CD4-positive, CD25-positive, alpha-beta regulatory T cell (primary cell): ENCODE measurements around the gene IL1RAP. TPM values are rescaled to one million over a fixed set of nuclear protein-coding genes. Genes with fewer than 3 reads are reported as not detected.

ENCODE experiments used
- ATAC-seq, 2 donors: fragments of 150-1000 bp; cut with Tn5 transposase; one replicate each; pipeline ENCODE4 v1.10.0; 2021; ENCODE audit warnings: low read depth in 2 of 2, moderate number of reproducible peaks in 2 of 2, moderate library complexity in 1 of 2
- DNase-seq, 3 donors: peaks; one replicate each; pipeline versions ENCODE4 v3.0.0 to v3.0.0-alpha.2; 2012 to 2022; ENCODE audit warnings: mixed read lengths in 1 of 3
- H3K27ac ChIP-seq: one replicate; pipeline ENCODE4 v1.7.0; 2013; ENCODE audit warnings: mild to moderate bottlenecking, low read length; ENCODE audit not compliant: insufficient read depth, poor library complexity, severe bottlenecking
- H3K27me3 ChIP-seq: one replicate; pipeline ENCODE4 v1.7.0; 2013; ENCODE audit warnings: low read length; ENCODE audit not compliant: control insufficient read depth, insufficient read depth
- H3K36me3 ChIP-seq: one replicate; pipeline ENCODE4 v1.7.0; 2013; ENCODE audit warnings: mild to moderate bottlenecking, low read length, moderate library complexity; ENCODE audit not compliant: control insufficient read depth, insufficient read depth
- H3K4me1 ChIP-seq: 2 replicates; pipeline ENCODE4 v1.7.0; 2013; ENCODE audit warnings: mild to moderate bottlenecking, low read length; ENCODE audit not compliant: insufficient read depth, control insufficient read depth, poor library complexity, severe bottlenecking
- H3K4me3 ChIP-seq: one replicate; pipeline ENCODE4 v1.7.0; 2013; ENCODE audit warnings: low read depth, mild to moderate bottlenecking, low read length, moderate library complexity
- H3K9me3 ChIP-seq, 2 experiments: 1 replicate in 1 of 2; 2 replicates in 1 of 2; pipeline ENCODE4 v1.7.0; 2013; ENCODE audit warnings: low read length in 2 of 2, mild to moderate bottlenecking in 1 of 2, moderate library complexity in 1 of 2; ENCODE audit not compliant: control insufficient read depth in 2 of 2
- H3K27ac Mint-ChIP-seq, 3 donors: one replicate each; pipeline ENCODE4 v1.8.0; 2020 to 2022; ENCODE audit warnings: mild to moderate bottlenecking in 3 of 3, mixed read lengths in 3 of 3, moderate library complexity in 2 of 3
- H3K27me3 Mint-ChIP-seq: one replicate; pipeline ENCODE4 v1.8.0; 2022; ENCODE audit warnings: mild to moderate bottlenecking, mixed read lengths
- H3K36me3 Mint-ChIP-seq: one replicate; pipeline ENCODE4 v1.8.0; 2020; ENCODE audit warnings: mixed read lengths
- H3K4me1 Mint-ChIP-seq, 4 donors: one replicate each; pipeline ENCODE4 v1.8.0; 2020 to 2022; ENCODE audit warnings: mixed read lengths in 4 of 4, mild to moderate bottlenecking in 1 of 4
- H3K4me3 Mint-ChIP-seq, 4 donors: one replicate each; pipeline ENCODE4 v1.8.0; 2020 to 2022; ENCODE audit warnings: mild to moderate bottlenecking in 4 of 4, mixed read lengths in 4 of 4, moderate library complexity in 3 of 4
- H3K9me3 Mint-ChIP-seq, 7 donors: one replicate each; pipeline ENCODE4 v1.8.0; 2020 to 2022; ENCODE audit warnings: mixed read lengths in 7 of 7, mild to moderate bottlenecking in 3 of 7, moderate library complexity in 2 of 7
- polyA plus RNA-seq, 4 donors: library from polyadenylated mRNA; unstranded; fragments of 300-500 nt; fragmentation: Illumina TruSeq; gene quantifications; one replicate each; pipeline ENCODE4 v1.2.3, GENCODE V29; 2021
- total RNA-seq: library from RNA; stranded (reverse); gene quantifications from one replicate; pipeline ENCODE4 v1.2.3, GENCODE V29; 2022

The IL1RAP gene
- total and polyA plus RNA-seq, 5 donors from 2014 or later = 6.6 to 20.2 (median 7.4) TPM

- Mint-ChIP-seq H3K4me3 (no peak overlapping the region), H3K36me3 (no peaks in the 10 kb centered on the region), H3K27ac (no peak overlapping the region), H3K27me3 (peaks cover 42% of the 10 kb centered on the region), H3K4me1 (peaks cover 0 to 5% (median 0%) of the 10 kb centered on the region in 4 donors), H3K9me3 (peaks cover 0 to 2% (median 0%) of the 10 kb centered on the region in 7 donors)
- ATAC-seq (no peak), DNase-seq (no peak)
- Histone ChIP-seq H3K27me3 (peaks cover 14% of the 10 kb centered on the region), H3K36me3 (no peaks in the 10 kb centered on the region), H3K27ac (no peak overlapping the region), H3K4me3 (no peak overlapping the region), H3K9me3 (no peaks in the 10 kb centered on the region), H3K4me1 (no peaks in the 10 kb centered on the region)
These were observed 26.8 kb upstream of the IL1RAP start for GRCh38 chr3:190486908-190487607.

- ATAC-seq (no peak), DNase-seq (peak in 1 of 3 donors; percentile 6)
- no peak overlapping the region for H3K4me3 ChIP-seq
- H3K27me3 ChIP-seq = peaks cover 24% of the 10 kb centered on the region
- no peaks in the 10 kb centered on the region for H3K4me1 ChIP-seq
- H3K36me3 ChIP-seq = no peaks in the 10 kb centered on the region
- H3K27me3 Mint-ChIP-seq = peaks cover 68% of the 10 kb centered on the region
- H3K9me3 ChIP-seq = no peaks in the 10 kb centered on the region
- no peaks in the 10 kb centered on the region for H3K4me1 Mint-ChIP-seq
- no peaks in the 10 kb centered on the region for H3K36me3 Mint-ChIP-seq
- H3K27ac ChIP-seq = no peak overlapping the region
- no peak overlapping the region for H3K4me3 Mint-ChIP-seq
- H3K9me3 Mint-ChIP-seq = peaks cover 0 to 2% (median 0%) of the 10 kb centered on the region in 7 donors
- no peak overlapping the region for H3K27ac Mint-ChIP-seq
These were observed 22.3 kb upstream of the IL1RAP start for GRCh38 chr3:190491533-190492054.

- Histone ChIP-seq H3K27me3 (peaks cover 28% of the 10 kb centered on the region), H3K4me3 (no peak overlapping the region), H3K36me3 (no peaks in the 10 kb centered on the region), H3K27ac (no peak overlapping the region), H3K9me3 (no peaks in the 10 kb centered on the region), H3K4me1 (no peaks in the 10 kb centered on the region)
- H3K27me3 Mint-ChIP-seq = peaks cover 71% of the 10 kb centered on the region
- H3K4me3 Mint-ChIP-seq = no peak overlapping the region
- H3K36me3 Mint-ChIP-seq = no peaks in the 10 kb centered on the region
- no peak overlapping the region for H3K27ac Mint-ChIP-seq
- ATAC-seq (no peak), DNase-seq (no peak)
- H3K9me3 Mint-ChIP-seq = peaks cover 0 to 2% (median 0%) of the 10 kb centered on the region in 7 donors
- no peaks in the 10 kb centered on the region for H3K4me1 Mint-ChIP-seq
These were observed 21.8 kb upstream of the IL1RAP start for GRCh38 chr3:190492129-190492528.

GRCh38 chr3:190492966-190493365 is 20.9 kb upstream of the IL1RAP start:
- Mint-ChIP-seq H3K27ac (no peak overlapping the region), H3K27me3 (peaks cover 78% of the 10 kb centered on the region)
- no peak for ATAC-seq

GRCh38 chr3:190494907-190495306 is 19.0 kb upstream of the IL1RAP start:
- ATAC-seq = no peak

More at GRCh38 chr3:190492966-190493365, 20.9 kb upstream of the IL1RAP start:
- no peaks in the 10 kb centered on the region for H3K9me3 ChIP-seq
- peaks cover 0 to 2% (median 0%) of the 10 kb centered on the region in 7 donors for H3K9me3 Mint-ChIP-seq
- no peak overlapping the region for H3K27ac ChIP-seq
- DNase-seq = no peak
- no peaks in the 10 kb centered on the region for H3K4me1 Mint-ChIP-seq
- no peak overlapping the region for H3K4me3 Mint-ChIP-seq
- H3K4me3 ChIP-seq = no peak overlapping the region
- peaks cover 25% of the 10 kb centered on the region for H3K27me3 ChIP-seq
- no peaks in the 10 kb centered on the region for H3K4me1 ChIP-seq
- no peaks in the 10 kb centered on the region for H3K36me3 Mint-ChIP-seq
- no peaks in the 10 kb centered on the region for H3K36me3 ChIP-seq

GRCh38 chr3:190495354-190495753 is 18.5 kb upstream of the IL1RAP start:
- Histone ChIP-seq H3K4me1 (no peaks in the 10 kb centered on the region), H3K36me3 (no peaks in the 10 kb centered on the region), H3K9me3 (no peaks in the 10 kb centered on the region), H3K4me3 (no peak overlapping the region), H3K27ac (no peak overlapping the region), H3K27me3 (peaks cover 28% of the 10 kb centered on the region)
- no peaks in the 10 kb centered on the region for H3K4me1 Mint-ChIP-seq
- no peak overlapping the region for H3K27ac Mint-ChIP-seq
- H3K36me3 Mint-ChIP-seq = no peaks in the 10 kb centered on the region
- no peak for DNase-seq
- H3K4me3 Mint-ChIP-seq = no peak overlapping the region
- H3K27me3 Mint-ChIP-seq = peaks cover 69% of the 10 kb centered on the region
- ATAC-seq = no peak
- peaks cover 0 to 2% (median 0%) of the 10 kb centered on the region in 7 donors for H3K9me3 Mint-ChIP-seq

More at GRCh38 chr3:190494907-190495306, 19.0 kb upstream of the IL1RAP start:
- H3K27ac ChIP-seq = no peak overlapping the region
- no peak overlapping the region for H3K4me3 ChIP-seq
- H3K9me3 ChIP-seq = no peaks in the 10 kb centered on the region
- no peak overlapping the region for H3K27ac Mint-ChIP-seq
- no peak for DNase-seq
- no peaks in the 10 kb centered on the region for H3K4me1 Mint-ChIP-seq
- H3K4me3 Mint-ChIP-seq = no peak overlapping the region
- H3K27me3 ChIP-seq = peaks cover 29% of the 10 kb centered on the region
- no peaks in the 10 kb centered on the region for H3K4me1 ChIP-seq
- no peaks in the 10 kb centered on the region for H3K36me3 ChIP-seq
- H3K9me3 Mint-ChIP-seq = peaks cover 0 to 2% (median 0%) of the 10 kb centered on the region in 7 donors
- H3K36me3 Mint-ChIP-seq = no peaks in the 10 kb centered on the region
- H3K27me3 Mint-ChIP-seq = peaks cover 72% of the 10 kb centered on the region

GRCh38 chr3:190495796-190496195 is 18.1 kb upstream of the IL1RAP start:
- H3K9me3 Mint-ChIP-seq = peaks cover 0 to 2% (median 0%) of the 10 kb centered on the region in 7 donors
- no peaks in the 10 kb centered on the region for H3K9me3 ChIP-seq
- peaks cover 65% of the 10 kb centered on the region for H3K27me3 Mint-ChIP-seq
- H3K4me1 Mint-ChIP-seq = no peaks in the 10 kb centered on the region
- ATAC-seq (no peak), DNase-seq (no peak)
- no peak overlapping the region for H3K27ac ChIP-seq
- no peak overlapping the region for H3K4me3 Mint-ChIP-seq
- H3K36me3 Mint-ChIP-seq = no peaks in the 10 kb centered on the region
- no peaks in the 10 kb centered on the region for H3K4me1 ChIP-seq
- no peaks in the 10 kb centered on the region for H3K36me3 ChIP-seq
- H3K4me3 ChIP-seq = no peak overlapping the region
- no peak overlapping the region for H3K27ac Mint-ChIP-seq
- peaks cover 28% of the 10 kb centered on the region for H3K27me3 ChIP-seq

GRCh38 chr3:190496859-190497258 is 17.0 kb upstream of the IL1RAP start:
- Histone ChIP-seq H3K4me3 (no peak overlapping the region), H3K36me3 (no peaks in the 10 kb centered on the region), H3K27ac (no peak overlapping the region), H3K4me1 (no peaks in the 10 kb centered on the region), H3K27me3 (peaks cover 34% of the 10 kb centered on the region), H3K9me3 (no peaks in the 10 kb centered on the region)
- Mint-ChIP-seq H3K27ac (no peak overlapping the region), H3K4me1 (peaks cover 0 to 2% (median 0%) of the 10 kb centered on the region in 4 donors), H3K27me3 (peaks cover 62% of the 10 kb centered on the region), H3K9me3 (peaks cover 0 to 2% (median 0%) of the 10 kb centered on the region in 7 donors), H3K4me3 (no peak overlapping the region), H3K36me3 (no peaks in the 10 kb centered on the region)
- ATAC-seq (no peak), DNase-seq (no peak)
